HG03039 (cell line): ENCODE results near the gene ATG7.
"Not testable (repeated sequence)": the region's sequence is repeated elsewhere in the genome, so short reads cannot be mapped to it uniquely, and the experiment has no call there.

ENCODE experiments used
- ATAC-seq: cut with Tn5 transposase; IDR thresholded peaks from one replicate; pipeline ENCODE4 v1.9.1; 2021; ENCODE audit warnings: mild to moderate bottlenecking, moderate library complexity; ENCODE audit not compliant: unreplicated experiment

Gene ATG7

DNA sequence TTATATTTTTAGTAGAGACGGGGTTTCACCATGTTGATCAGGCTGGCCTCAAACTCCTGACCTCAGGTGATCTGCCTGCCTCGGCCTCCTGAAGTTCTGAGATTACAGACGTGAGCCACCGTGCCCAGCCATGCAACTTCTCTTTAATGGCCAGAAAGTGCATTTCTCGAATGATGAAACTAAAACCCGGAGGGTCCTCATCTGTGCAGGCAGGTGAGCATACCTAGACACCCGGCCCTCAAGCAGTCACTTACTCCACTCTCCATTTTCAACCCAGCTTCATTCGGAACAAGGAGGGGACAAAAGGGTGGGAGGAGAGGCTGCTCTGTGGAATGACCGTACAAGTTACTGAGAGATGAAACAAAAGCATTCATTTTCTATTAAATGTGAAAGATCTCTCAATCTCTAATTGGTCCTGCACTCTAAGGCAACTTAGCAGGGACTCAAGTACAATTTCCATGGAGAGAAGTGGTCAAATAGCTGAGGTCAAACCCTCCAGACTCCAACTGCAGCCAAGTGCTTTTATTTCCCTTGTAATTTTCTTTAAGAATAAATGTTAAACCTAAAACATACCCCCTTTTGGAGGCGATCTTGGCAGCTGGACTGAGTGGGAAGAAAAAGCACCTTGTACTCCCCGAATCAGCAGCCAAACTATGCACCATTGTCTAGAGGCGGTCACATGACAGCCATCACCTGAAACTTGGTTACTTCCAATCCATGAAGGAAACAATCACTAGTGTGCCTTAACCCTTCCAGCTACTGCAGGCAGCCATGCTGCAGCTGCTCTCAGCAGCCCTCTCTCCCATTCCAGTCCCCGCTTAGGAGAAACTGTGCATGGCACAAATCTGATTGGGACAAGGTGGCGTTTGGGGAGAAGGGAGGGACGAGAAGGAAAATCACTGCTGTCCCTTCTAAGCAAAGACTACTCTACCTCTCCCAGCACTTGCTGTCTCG is 309.3 kb downstream of the ATG7 start:
- no peak for ATAC-seq

DNA sequence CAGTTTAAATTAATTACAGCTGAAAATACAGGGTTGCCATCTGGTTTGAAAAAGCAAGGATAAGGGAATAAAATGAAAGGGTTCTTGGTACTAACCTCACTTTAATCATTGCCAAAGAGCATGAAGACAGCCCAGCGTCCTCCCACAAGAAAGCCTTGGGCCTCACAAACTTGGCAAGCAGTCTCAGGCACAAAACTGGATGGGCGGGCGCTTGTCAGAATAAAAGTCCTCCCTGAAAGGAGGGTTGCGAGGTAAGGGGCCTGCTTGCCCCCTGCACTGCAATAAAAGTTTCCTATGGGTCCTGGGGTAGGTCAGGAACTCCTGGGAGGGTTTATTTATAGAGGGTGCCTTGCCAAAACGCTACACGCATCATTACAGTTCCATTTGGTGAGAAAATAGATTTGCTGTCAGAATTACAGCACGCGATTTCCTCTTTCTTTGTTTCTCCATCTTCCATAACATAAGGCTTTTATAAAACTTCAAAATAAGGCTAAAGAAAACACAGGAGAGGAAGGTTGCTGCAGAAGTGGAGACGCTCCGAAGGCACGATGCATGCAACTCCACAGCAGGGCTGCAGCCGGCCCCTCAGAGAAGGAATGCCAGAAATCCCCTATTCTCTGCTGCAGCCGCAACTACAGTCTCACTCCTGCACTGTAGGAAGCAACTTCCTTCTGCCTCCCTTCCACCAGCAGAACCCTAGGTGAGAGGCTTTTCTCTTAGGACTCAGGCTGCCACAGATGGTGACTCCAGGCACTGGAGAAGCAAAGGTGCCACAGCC is 310.2 kb downstream of the ATG7 start:
- peak; percentile 47 for ATAC-seq

GRCh38 chr3:11583235-11583634 is 311.0 kb downstream of the ATG7 start:
- no peak for ATAC-seq

GRCh38 chr3:11583638-11584046 is 311.4 kb downstream of the ATG7 start:
- ATAC-seq, result no peak

DNA sequence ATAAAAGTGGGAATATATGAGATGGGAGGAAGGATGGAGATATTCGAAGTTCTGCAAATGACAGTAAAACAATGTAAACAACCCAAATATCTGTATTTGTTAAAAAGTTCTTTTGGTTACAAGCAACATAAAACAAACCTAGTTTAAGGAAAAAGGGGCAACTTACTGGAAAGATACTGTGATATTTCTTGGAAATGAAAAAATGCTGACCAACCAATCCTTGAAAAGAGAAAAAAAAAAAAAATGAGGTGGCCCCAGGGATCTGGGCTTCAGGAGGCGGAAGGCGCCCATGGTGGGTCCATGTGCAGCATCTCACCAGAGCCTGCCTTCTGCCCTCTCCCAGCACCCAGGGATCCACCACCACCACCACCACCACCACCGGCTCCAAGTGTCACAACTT is 312.4 kb downstream of the ATG7 start:
- no peak for ATAC-seq

- no peak for ATAC-seq
Observed at GRCh38 chr3:11587766-11588165, 315.6 kb downstream of the ATG7 start.

GRCh38 chr3:11588338-11588737 is 316.1 kb downstream of the ATG7 start:
- no peak for ATAC-seq

DNA sequence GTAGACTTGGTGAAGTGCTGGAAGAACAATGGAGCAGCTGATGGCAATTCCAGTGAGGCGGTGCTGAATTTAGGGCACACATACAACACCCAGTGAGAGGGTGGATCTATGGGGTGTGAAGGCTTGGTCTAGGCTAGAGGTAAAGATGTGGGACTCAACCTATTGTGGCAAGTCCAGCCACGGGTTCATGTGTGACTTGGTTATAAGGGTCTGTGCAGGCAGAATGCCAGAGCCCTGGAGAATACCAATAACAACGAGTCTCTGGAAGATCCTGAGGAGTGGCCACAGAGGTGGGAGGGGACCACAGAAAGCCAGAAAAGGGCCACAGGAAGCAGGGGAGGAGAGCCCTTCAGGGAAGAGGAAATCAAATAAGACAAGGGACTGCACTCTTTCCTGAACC is 316.6 kb downstream of the ATG7 start:
- ATAC-seq, result no peak

DNA sequence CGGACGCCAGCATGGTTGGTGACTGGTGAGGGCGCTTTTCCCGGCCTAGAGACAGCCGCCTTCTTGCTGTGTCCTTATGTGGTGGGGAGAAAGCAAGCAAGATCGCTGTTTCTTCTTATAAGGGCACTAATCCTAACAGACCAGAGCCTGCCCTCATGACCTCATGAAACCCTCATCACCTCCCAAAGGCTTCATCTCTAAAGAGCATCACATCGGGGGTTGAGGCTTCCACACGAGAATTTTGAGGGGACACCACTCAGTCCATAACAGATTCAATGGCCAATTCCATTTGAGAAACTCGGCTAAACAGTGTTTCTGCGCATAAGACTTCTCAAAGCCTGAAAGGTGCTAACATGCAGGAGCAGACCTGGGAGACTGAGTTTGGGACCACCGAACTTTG is 317.5 kb downstream of the ATG7 start:
- no peak for ATAC-seq

DNA sequence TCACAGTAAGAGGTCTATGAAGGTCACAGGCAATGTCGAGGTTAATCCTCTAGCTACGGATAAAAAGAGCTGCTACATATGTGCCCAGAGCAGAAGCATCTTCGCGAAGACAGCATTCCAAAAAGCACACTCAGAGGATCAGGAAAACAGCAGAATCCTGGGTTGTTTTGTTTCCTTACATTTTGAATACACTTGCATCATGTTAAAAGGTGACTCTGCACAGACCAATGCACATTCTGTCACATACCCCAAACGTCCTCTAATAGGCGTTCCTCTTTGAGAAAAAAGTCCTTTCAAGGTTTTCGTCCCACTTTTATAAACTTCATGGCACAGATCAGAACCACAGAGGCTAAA is 318.8 kb downstream of the ATG7 start:
- no peak for ATAC-seq

DNA sequence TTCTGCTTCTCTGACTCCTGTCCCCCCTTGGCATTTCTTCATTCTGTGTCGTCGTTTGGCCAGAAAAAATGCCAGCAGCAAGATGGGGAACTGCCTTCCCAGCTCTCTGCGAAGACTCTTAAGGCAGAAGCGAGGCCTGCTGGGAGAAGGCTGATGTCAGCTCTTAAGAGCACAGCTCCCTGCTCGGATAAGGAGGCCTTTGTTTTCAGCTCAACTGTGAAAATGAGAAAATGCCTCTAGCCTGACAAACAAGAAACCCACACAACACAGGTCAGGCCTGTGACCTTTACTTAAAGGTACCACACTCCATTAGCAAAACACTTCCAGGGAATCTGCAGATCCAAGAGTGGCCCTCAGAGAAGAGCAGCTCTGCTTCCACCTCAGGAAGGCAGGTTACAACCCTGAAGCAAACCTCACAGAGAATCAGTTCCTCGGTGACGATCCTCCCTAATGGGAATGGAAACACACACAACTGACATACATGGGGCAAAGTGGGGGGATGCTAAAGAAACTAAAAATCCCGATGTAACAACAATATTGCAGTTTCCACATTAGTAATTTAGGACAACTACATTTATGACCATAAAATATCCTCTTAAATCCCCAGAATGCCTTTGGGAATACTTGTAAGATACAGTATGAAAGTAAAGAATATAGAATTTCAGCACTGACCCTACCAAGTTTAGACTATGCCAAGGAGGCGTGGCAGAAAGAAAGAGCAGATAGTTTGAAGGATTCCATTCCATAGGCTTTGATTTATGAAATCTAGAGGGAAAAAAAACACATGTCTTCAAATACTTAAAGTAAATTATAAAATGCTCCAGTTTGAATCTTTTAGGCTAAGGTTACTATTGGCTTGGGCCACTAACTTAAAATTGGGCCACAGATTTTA is 319.4 kb downstream of the ATG7 start:
- no peak for ATAC-seq

DNA sequence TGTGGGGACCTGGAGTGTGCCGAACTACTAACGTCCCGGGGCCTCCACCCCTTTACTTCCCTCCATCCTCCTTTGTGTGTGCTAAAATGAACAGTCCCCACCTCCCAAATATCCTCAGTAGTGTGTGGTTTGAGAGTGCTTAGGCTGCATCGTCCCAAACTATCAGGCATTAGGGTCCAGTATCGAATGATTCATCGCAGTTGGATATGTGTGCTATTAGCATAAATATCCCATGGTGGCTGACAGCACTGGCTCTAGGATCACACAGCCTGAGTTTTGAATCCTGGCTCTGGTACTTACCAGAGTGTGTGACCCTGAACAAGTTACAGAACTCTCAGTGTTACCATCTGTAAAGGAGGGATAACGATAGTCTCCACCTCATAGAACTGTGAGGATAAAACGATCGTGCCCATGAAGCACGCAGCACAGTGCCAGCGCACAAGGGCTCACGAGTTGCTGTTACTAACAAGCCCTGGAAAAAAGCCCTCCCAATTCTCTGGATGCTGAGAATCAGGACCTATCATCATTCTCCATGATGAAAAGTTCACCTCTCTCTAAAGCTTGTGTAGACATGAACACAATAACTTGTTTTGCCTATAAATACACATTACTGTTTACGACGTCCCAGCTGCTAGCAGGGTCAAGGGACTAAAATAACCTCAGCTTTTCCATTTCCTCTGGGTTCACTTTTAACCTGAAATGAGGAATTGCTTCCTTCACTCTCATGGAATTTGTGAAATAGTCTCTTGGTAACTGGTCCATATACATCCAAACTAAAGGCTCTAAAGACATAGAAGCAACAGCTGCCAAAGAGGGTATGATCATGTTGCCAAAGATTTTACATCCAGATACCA is 320.5 kb downstream of the ATG7 start:
- ATAC-seq, result no peak

DNA sequence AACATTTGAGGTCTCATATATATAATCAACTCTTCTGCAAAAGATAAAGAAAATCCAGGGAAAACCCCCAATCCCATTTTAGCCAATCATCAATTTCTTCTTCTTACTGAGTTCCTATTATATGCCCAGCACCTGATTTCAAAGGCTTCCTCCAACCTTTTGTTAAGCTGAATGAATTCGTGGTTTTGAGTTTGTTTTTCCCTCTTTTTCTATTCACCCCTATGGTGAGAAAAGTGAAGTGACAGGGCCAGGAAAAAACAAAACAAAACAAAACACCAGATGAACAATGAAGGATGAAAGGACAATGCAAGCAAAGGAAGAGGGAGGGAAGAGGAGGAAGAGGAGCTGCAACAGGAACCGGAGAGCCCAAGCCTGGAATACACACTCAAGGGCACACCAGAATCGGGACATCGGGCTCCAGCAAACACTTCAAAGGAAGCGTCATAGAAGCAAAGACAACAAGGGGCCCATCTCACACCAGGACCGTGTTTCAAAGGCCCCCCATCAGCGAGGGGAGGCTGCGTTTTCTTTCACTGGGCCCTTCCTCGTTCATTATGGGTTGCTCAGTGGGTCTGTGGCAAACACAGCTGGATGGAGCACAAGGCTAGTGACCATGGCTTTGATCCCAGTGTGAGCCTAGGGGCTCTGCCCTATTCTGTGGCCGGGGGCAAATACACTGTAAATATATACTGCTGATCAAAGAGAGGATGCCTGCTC is 321.3 kb downstream of the ATG7 start:
- no peak for ATAC-seq

GRCh38 chr3:11595024-11595423 is 322.8 kb downstream of the ATG7 start:
- ATAC-seq, result not testable (repeated sequence)

GRCh38 chr3:11596387-11596786 is 324.2 kb downstream of the ATG7 start:
- no peak for ATAC-seq

DNA sequence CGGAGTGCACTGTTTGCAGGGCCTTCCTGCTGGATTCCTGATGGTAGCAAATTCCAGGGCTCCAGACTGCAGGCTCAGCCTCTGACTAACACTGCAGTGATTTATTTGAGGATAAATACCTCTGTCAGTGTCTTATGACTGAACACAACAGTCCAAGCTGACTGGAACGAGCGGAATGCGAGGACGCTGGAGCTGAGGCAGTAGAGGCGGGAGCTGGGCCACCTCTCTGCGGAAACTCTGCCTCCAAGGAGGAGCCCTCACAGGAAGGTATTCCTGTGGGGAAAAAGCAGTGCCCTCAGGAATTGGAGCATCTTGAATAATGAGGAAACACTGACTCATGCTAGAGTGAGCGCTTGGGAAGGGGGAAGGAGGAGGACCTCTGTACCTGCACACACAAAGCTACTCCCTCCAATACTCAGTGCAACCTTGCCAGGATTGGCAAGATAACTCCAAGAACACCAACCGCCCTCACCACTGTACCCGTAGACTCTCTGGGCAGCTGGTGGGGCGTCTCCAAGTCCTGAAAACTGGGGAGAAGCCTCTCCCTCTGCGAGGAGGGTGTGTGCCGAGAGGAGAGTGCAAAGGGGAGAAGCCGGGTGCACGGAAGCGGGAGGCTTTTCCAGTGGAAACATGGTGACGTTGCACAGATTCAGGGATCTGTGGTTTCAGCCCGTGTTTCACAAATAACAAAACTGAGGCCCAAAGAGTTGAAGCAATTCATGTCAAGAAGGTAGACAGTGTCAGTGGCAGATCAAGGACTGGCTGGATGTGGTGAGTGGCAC is 328.5 kb downstream of the ATG7 start:
- ATAC-seq, result no peak

GRCh38 chr3:11601446-11602238 is 329.4 kb downstream of the ATG7 start:
- ATAC-seq, result peak; percentile 88
